Thymus (tissue), 2 donors: ENCODE measurements around the gene LRIF1. TPM values are rescaled to one million over a fixed set of nuclear protein-coding genes. Genes with fewer than 3 reads are reported as not detected.

Experiments used
- polyA plus RNA-seq: library from polyadenylated mRNA; stranded (reverse); fragments of 200-250 nt; gene quantifications from one replicate; pipeline ENCODE4 v1.2.3, GENCODE V29; 2013
- total RNA-seq: library from RNA; stranded (reverse); fragments of 120-200 nt; gene quantifications from one replicate; pipeline ENCODE4 v1.2.4, GENCODE V29; 2013
- donor health status: healthy.

The LRIF1 gene
- total and polyA plus RNA-seq, 2 donors = 17.6 to 32.8 TPM

Other genes starting within 250 kb of the LRIF1 start
- 166 TPM for gene CD53, start 90.8 kb downstream of the LRIF1 start, total RNA-seq
- gene CD53, start 90.8 kb downstream of the LRIF1 start, polyA plus RNA-seq = 262 TPM
- gene DRAM2, start 176.2 kb upstream of the LRIF1 start, total RNA-seq = 63.7 TPM
- gene DRAM2, start 176.2 kb upstream of the LRIF1 start, polyA plus RNA-seq = 77.5 TPM
- gene CEPT1, start 176.3 kb upstream of the LRIF1 start, total RNA-seq = 56.9 TPM
- gene CEPT1, start 176.3 kb upstream of the LRIF1 start, polyA plus RNA-seq = 55.3 TPM
- gene DENND2D, start 236.7 kb upstream of the LRIF1 start, total RNA-seq = 106 TPM
- gene DENND2D, start 236.7 kb upstream of the LRIF1 start, polyA plus RNA-seq = 134 TPM